T-cell (primary cell): ENCODE data around the gene VIP. TPM values are rescaled to one million over a fixed set of nuclear protein-coding genes. Genes with fewer than 3 reads are reported as not detected.

Experiments
- ATAC-seq, 4 experiments: fragments of 200-7000 bp in 3 of 4; fragments of 150-1000 bp in 1 of 4; cut with Tn5 transposase; replicated peaks in 1 of 4; 1 replicate in 3 of 4; 2 replicates in 1 of 4; pipeline ENCODE4 v1.10.0; 2021; ENCODE audit warnings: moderate library complexity in 3 of 4, mild to moderate bottlenecking in 2 of 4, moderate number of reproducible peaks in 1 of 4
- CTCF ChIA-PET, 2 donors: fragments of 300-600 bp; sonication (Branson Sonifier 250); formaldehyde crosslinking; loops; one replicate each; lab custom pipeline; 2022; ENCODE audit warnings: antibody characterized with exemption in 2 of 2; lab: Charles Lee
- POLR2A ChIA-PET, 2 donors: fragments of 300-600 bp; sonication (Branson Sonifier 250); formaldehyde crosslinking; loops; one replicate each; lab custom pipeline; 2022; ENCODE audit warnings: antibody characterized with exemption in 2 of 2; lab: Charles Lee
- DNase-seq, 35 experiments: peaks; one replicate each; pipeline versions ENCODE4 v3.0.0 to v3.0.0-alpha.2; 2013 to 2023
- H3K27ac ChIP-seq: one replicate; pipeline ENCODE4 v1.5.1; 2013; ENCODE audit warnings: low read length
- H3K27me3 ChIP-seq, 2 experiments: replicated peaks in 1 of 2; 1 replicate in 1 of 2; 2 replicates in 1 of 2; pipeline versions ENCODE4 v1.6.1 to v1.7.0; 2013; ENCODE audit warnings: low read length in 1 of 2, mixed read lengths in 1 of 2; ENCODE audit not compliant: control insufficient read depth in 2 of 2, insufficient read depth in 2 of 2; ENCODE audit errors: extremely low read depth in 1 of 2
- H3K36me3 ChIP-seq, 2 donors: 1 replicate in 1 of 2; 2 replicates in 1 of 2; pipeline versions ENCODE4 v1.6.1 to v1.7.0; 2013; ENCODE audit warnings: low read length in 1 of 2; ENCODE audit not compliant: control insufficient read depth in 2 of 2, insufficient read depth in 1 of 2; ENCODE audit errors: extremely low read depth in 1 of 2
- H3K4me1 ChIP-seq, 2 experiments: 1 replicate in 1 of 2; 2 replicates in 1 of 2; pipeline versions ENCODE4 v1.6.1 to v1.7.0; 2013; ENCODE audit warnings: low read length in 2 of 2, mixed read lengths in 1 of 2; ENCODE audit not compliant: insufficient read depth in 2 of 2, control insufficient read depth in 1 of 2; ENCODE audit errors: extremely low read depth in 1 of 2
- H3K4me3 ChIP-seq, 2 donors: 1 replicate in 1 of 2; 2 replicates in 1 of 2; pipeline versions ENCODE4 v1.5.1 to v1.7.0; 2013; ENCODE audit warnings: mild to moderate bottlenecking in 2 of 2, low read length in 1 of 2, moderate library complexity in 1 of 2; ENCODE audit not compliant: control insufficient read depth in 1 of 2; ENCODE audit errors: extremely low read depth in 1 of 2
- H3K9me3 ChIP-seq: 2 replicates; pipeline ENCODE4 v1.7.0; 2013
- H3K27ac Mint-ChIP-seq, 2 donors: one replicate each; pipeline ENCODE4 v1.8.0; 2020 to 2021; ENCODE audit warnings: mild to moderate bottlenecking in 2 of 2, mixed read lengths in 2 of 2
- H3K27me3 Mint-ChIP-seq, 2 donors: one replicate each; pipeline ENCODE4 v1.8.0; 2021 to 2022; ENCODE audit warnings: mixed read lengths in 2 of 2
- H3K36me3 Mint-ChIP-seq: one replicate; pipeline ENCODE4 v1.8.0; 2021; ENCODE audit warnings: mixed read lengths
- H3K4me1 Mint-ChIP-seq, 3 donors: one replicate each; pipeline ENCODE4 v1.8.0; 2020 to 2022; ENCODE audit warnings: mixed read lengths in 3 of 3, mild to moderate bottlenecking in 1 of 3
- H3K4me3 Mint-ChIP-seq, 3 donors: one replicate each; pipeline ENCODE4 v1.8.0; 2020 to 2022; ENCODE audit warnings: mild to moderate bottlenecking in 3 of 3, mixed read lengths in 3 of 3, moderate library complexity in 3 of 3
- H3K9me3 Mint-ChIP-seq, 3 donors: one replicate each; pipeline ENCODE4 v1.8.0; 2020 to 2022; ENCODE audit warnings: mixed read lengths in 3 of 3
- WGBS: methylation state at CpG from one replicate; pipeline ENCODE4 v1.1.5; 2013; ENCODE audit warnings: missing lambda C conversion rate; ENCODE audit not compliant: insufficient coverage; 5-methylcytosine and 5-hydroxymethylcytosine counted together
- total RNA-seq, 35 experiments: library from RNA in 6 of 35; stranded (reverse) in 6 of 35; fragments of 120-200 nt in 1 of 35; gene quantifications; one replicate each; pipeline versions ENCODE4 v1.2.1 to v1.2.4 and lab custom pipeline; 2013 to 2026

VIP gene
- total RNA-seq, 5 donors from 2014 or later (not counting 1 experiment from before 2014, with no cell fraction given): not detected

DNA sequence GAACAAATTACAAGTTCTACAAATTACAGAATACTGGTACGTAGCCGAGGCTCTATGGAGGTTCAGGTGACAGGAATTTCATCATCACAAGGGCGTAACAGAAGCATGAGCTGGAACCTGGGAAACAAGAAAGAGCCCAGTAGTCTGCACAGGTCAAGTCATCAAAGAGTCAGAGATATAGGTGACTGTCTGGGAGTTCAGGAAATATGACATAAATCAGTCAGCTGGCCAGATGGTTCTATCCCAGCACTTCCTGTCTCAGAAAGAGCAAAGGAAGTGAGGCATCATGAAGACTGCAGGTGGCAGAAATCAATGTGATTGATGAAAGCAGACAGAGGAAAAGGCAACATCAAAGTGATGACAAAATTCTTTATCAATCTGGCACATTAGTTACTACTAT is 29.6 kb upstream of the VIP start:
- no peak for ATAC-seq
- H3K27ac ChIP-seq: no peak overlapping the region
- no peaks in the 10 kb centered on the region for H3K9me3 ChIP-seq
- H3K36me3 ChIP-seq: no peaks in the 10 kb centered on the region
- no peaks in the 10 kb centered on the region for H3K4me1 ChIP-seq
- Mint-ChIP-seq H3K27me3 (peaks cover 3 to 5% of the 10 kb centered on the region in 2 donors), H3K36me3 (no peaks in the 10 kb centered on the region), H3K27ac (no peak overlapping the region), H3K4me3 (no peak overlapping the region), H3K9me3 (no peaks in the 10 kb centered on the region), H3K4me1 (no peaks in the 10 kb centered on the region)
- no peak for DNase-seq
- H3K27me3 ChIP-seq: peaks cover 0 to 2% of the 10 kb centered on the region in 2 experiments
- ChIA-PET POLR2A (no interaction called here), CTCF (no interaction called here)
- no peak overlapping the region for H3K4me3 ChIP-seq
- WGBS: 39% methylated on average over 3 of the region's 3 CpGs

DNA sequence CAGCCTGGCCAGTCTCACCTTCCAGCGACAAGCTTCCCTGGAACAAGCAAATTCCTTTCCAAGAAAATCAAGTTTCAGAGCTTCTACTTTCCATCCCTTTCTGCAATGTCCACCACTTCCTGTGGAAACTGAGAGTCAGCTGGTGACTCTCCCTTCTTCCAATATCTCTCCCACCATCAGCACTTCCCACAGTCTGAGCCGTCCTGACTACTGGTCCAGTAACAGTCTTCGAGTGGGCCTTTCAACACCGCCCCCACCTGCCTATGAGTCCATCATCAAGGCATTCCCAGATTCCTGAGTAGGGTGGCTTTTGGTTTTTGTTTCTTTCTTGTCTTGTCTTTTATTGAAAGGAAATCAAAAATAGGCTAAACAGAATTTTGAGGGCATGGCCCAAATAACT is 28.6 kb upstream of the VIP start:
- ATAC-seq (no peak), DNase-seq (no peak)
- H3K27ac ChIP-seq: no peak overlapping the region
- WGBS: 82% methylated on average over 1 of the region's 4 CpGs
- H3K27me3 ChIP-seq: peaks cover 0 to 2% of the 10 kb centered on the region in 2 experiments
- no peaks in the 10 kb centered on the region for H3K9me3 Mint-ChIP-seq
- H3K4me3 Mint-ChIP-seq: no peak overlapping the region
- ChIA-PET POLR2A (no interaction called here), CTCF (no interaction called here)
- no peak overlapping the region for H3K27ac Mint-ChIP-seq
- no peak overlapping the region for H3K4me3 ChIP-seq
- H3K4me1 Mint-ChIP-seq: no peaks in the 10 kb centered on the region
- no peaks in the 10 kb centered on the region for H3K36me3 ChIP-seq
- H3K27me3 Mint-ChIP-seq: peaks cover 3 to 5% of the 10 kb centered on the region in 2 donors
- no peaks in the 10 kb centered on the region for H3K36me3 Mint-ChIP-seq
- H3K4me1 ChIP-seq: no peaks in the 10 kb centered on the region
- H3K9me3 ChIP-seq: no peaks in the 10 kb centered on the region

DNA sequence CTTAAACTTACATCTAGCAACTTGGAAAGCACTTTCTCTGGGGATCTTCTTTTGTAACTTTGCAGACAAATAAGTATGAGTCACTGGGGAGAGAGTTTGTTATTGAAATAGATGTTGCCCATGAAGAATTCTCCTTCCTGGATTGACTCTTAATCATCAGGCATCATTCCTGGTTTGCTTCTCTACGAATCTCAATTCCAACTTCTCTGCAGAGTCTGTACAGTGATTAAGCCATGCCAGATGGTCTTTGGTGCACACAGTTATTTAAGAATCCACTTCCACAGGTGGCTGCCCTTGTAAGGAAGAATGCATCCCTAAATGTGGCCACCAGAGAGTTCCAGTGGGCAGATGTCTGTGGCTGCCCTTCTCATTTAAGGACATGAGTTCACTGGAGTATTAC is 27.2 kb upstream of the VIP start:
- WGBS: 80% methylated on average over 1 of the region's 1 CpG
- peaks cover 4 to 5% of the 10 kb centered on the region in 2 donors for H3K27me3 Mint-ChIP-seq
- Histone ChIP-seq H3K36me3 (no peaks in the 10 kb centered on the region), H3K27ac (no peak overlapping the region), H3K4me1 (no peaks in the 10 kb centered on the region), H3K9me3 (no peaks in the 10 kb centered on the region), H3K4me3 (no peak overlapping the region), H3K27me3 (peaks cover 0 to 6% of the 10 kb centered on the region in 2 experiments)
- H3K9me3 Mint-ChIP-seq: no peaks in the 10 kb centered on the region
- ATAC-seq (no peak), DNase-seq (no peak)
- H3K4me3 Mint-ChIP-seq: no peak overlapping the region
- no peaks in the 10 kb centered on the region for H3K36me3 Mint-ChIP-seq
- no peaks in the 10 kb centered on the region for H3K4me1 Mint-ChIP-seq
- ChIA-PET POLR2A (no interaction called here), CTCF (interaction anchor here in 1 of 2 donors (0.8 kb wide), 1 partner anchor 21 kb away, joined by 3 read pairs; no protein-coding TSS in a partner anchor)
- no peak overlapping the region for H3K27ac Mint-ChIP-seq

DNA sequence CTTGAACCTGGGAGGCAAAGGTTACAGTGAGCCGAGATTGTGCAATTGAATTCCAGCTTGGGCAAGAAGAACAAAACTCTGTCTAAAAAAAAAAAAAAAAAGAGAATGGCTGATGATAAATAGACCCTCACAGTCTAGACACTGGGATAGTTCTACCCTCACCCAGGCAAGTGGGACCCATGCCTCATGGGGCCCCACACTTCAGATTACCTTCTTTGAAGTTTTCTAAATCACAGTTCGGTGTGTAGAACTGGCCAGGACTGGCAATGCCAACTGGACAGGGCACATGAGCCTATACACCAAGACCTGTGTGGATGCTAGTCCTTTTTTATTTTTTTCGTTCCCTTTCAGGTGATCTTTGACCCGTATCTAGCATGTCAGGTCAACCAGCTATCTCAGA is 24.3 kb upstream of the VIP start:
- Mint-ChIP-seq H3K9me3 (no peaks in the 10 kb centered on the region), H3K27ac (no peak overlapping the region), H3K36me3 (no peaks in the 10 kb centered on the region), H3K4me1 (no peaks in the 10 kb centered on the region), H3K4me3 (no peak overlapping the region), H3K27me3 (peaks cover 4 to 5% of the 10 kb centered on the region in 2 donors)
- no peak overlapping the region for H3K4me3 ChIP-seq
- H3K4me1 ChIP-seq: no peaks in the 10 kb centered on the region
- no peaks in the 10 kb centered on the region for H3K36me3 ChIP-seq
- CTCF ChIA-PET: no interaction called here
- POLR2A ChIA-PET: interaction anchor here in 1 of 2 donors (0.6 kb wide), 1 partner anchor 856 kb away, joined by 5 read pairs; no protein-coding TSS in a partner anchor
- DNase-seq (no peak), ATAC-seq (no peak)
- 83% methylated on average over 1 of the region's 4 CpGs for WGBS
- H3K27me3 ChIP-seq: peaks cover 0 to 6% of the 10 kb centered on the region in 2 experiments
- H3K9me3 ChIP-seq: no peaks in the 10 kb centered on the region
- no peak overlapping the region for H3K27ac ChIP-seq

DNA sequence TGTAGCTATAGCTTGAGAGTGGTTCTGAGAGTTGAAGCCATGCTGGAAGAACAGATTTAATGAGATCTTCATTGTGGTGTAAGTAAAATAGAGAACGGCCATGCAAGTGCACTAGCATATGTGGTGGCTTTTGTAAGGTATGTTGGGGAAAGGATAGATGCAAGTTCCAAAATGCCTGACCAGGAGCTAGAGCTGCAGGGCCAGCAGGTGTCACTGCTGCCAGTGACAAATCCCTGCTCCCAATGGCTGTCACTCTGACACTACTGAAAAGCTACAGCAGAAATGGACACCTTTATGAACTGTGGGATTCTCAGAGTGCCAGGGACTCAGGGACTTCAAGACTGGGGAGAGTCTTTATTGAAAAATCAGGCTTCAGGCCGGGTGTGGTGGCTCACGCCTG is 23.1 kb upstream of the VIP start:
- no peak for ATAC-seq
- Histone ChIP-seq H3K27ac (no peak overlapping the region), H3K27me3 (peaks cover 0 to 6% of the 10 kb centered on the region in 2 experiments), H3K4me3 (no peak overlapping the region), H3K4me1 (no peaks in the 10 kb centered on the region), H3K36me3 (no peaks in the 10 kb centered on the region), H3K9me3 (no peaks in the 10 kb centered on the region)
- H3K9me3 Mint-ChIP-seq: peaks cover 0 to 2% (median 0%) of the 10 kb centered on the region in 3 donors
- 87% methylated on average over 3 of the region's 3 CpGs for WGBS
- peaks cover 1 to 5% of the 10 kb centered on the region in 2 donors for H3K27me3 Mint-ChIP-seq
- ChIA-PET CTCF (no interaction called here), POLR2A (no interaction called here)
- no peak for DNase-seq
- no peak overlapping the region for H3K27ac Mint-ChIP-seq
- H3K36me3 Mint-ChIP-seq: no peaks in the 10 kb centered on the region
- H3K4me1 Mint-ChIP-seq: no peaks in the 10 kb centered on the region
- no peak overlapping the region for H3K4me3 Mint-ChIP-seq

DNA sequence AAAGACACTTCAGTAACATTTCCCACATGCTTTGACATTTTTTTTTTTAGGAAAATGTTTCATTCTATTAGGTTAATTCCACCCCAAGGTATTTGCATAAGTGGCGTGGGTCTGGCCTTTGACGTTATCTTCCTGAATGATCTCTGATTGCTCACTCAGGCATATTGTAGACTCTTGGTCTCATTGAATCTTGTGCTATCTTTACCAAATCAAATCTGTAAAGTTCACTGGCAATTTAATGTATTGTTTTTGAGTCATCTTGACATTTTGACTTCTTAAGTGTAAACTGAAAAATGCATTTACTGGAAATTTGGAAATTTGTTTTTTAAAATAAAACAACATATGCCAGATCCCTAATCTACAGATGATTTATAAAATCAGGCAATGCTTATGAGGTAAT is 16.0 kb upstream of the VIP start:
- Histone ChIP-seq H3K36me3 (no peaks in the 10 kb centered on the region), H3K9me3 (no peaks in the 10 kb centered on the region), H3K4me3 (no peak overlapping the region), H3K27ac (no peak overlapping the region), H3K27me3 (no peaks in the 10 kb centered on the region), H3K4me1 (no peaks in the 10 kb centered on the region)
- no peak for ATAC-seq
- no peaks in the 10 kb centered on the region for H3K4me1 Mint-ChIP-seq
- H3K4me3 Mint-ChIP-seq: no peak overlapping the region
- POLR2A ChIA-PET: no interaction called here
- H3K27ac Mint-ChIP-seq: no peak overlapping the region
- no peaks in the 10 kb centered on the region for H3K36me3 Mint-ChIP-seq
- WGBS: no CpG with 5 or more reads among the region's 2 CpGs
- H3K27me3 Mint-ChIP-seq: no peaks in the 10 kb centered on the region
- no peak for DNase-seq
- H3K9me3 Mint-ChIP-seq: peaks cover 0 to 2% (median 0%) of the 10 kb centered on the region in 3 donors
- CTCF ChIA-PET: no interaction called here
